Fibroblast of lung (primary cell): ENCODE data around the gene PRCD.

ENCODE experiments used
- CTCF ChIP-seq, 2 donors: IDR thresholded peaks in 1 of 2; conservative IDR thresholded peaks in 1 of 2; 1 replicate in 1 of 2; 2 replicates in 1 of 2; pipeline ENCODE4 v1.5.1; 2011 to 2012; ENCODE audit warnings: low read length in 2 of 2, control low read depth in 1 of 2, inconsistent platforms in 1 of 2, low read depth in 1 of 2, mild to moderate bottlenecking in 1 of 2
- EZH2 ChIP-seq: IDR thresholded peaks from 2 replicates; pipeline ENCODE4 v1.5.1; 2012; ENCODE audit warnings: low read length, control low read depth, mild to moderate bottlenecking; ENCODE audit errors: missing control alignments

- TF ChIP-seq CTCF (conservative IDR thresholded peaks at IDR 0.05 in 1 of 2, IDR thresholded peaks at IDR 0.05 in 1 of 2; ENCODE audit: low read depth in 1 of 2, low read length in 2 of 2) (no peak), EZH2 (no peak)
Measured at GRCh38 chr17:76561799-76562268, 22.0 kb downstream of the PRCD start.
